ENCODE measurements around the gene CLTCL1. TPM values are rescaled to one million over a fixed set of nuclear protein-coding genes. Genes with fewer than 3 reads are reported as not detected.

Gene CLTCL1
- total and polyA plus RNA-seq, 4 donors, result 2.0 to 4.8 (median 2.6) TPM

DNA sequence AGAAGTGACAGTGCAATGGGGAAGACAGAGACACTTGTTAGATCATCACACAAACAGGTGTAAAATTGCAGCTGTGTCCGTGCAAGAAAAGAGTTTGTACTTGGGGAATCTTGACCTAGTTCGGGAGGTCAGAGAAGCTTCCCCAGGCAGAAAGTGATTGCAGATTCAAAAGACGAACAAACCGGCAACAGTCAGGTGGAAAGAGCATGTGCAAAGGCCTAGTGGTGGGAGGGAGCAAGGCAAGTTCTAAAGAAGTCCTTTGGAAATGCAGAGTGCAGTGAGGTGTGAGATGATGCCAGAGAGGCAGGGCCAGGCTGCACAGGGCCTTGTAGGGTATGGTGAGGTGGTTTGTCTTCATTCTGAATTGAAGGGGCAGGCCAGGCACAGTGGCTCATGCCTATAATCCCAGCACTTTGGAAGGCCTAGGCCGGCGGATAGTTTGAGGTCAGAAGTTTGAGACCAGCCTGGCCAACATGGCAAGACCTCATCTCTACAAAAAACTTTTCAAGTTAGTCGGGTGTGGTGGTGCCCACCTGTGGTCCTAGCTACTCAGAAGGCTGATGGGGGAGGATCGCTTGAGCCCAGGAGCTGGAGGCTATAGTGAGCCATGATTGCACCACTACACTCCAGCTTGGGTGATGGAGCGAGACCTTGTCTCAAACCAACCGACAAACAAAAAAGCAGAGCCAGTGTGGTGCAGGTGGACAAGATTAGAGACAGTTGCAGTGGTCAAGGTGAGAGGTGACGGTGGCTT lies 145.1 kb downstream of the CLTCL1 start:
- peaks cover 4 to 10% (median 5%) of the 10 kb centered on the region in 4 donors for H3K27me3 ChIP-seq (ENCODE audit: control insufficient read depth in 4 of 4, insufficient read depth in 4 of 4, low read length in 3 of 4)
- H3K4me1 ChIP-seq (ENCODE audit: control insufficient read depth in 4 of 4, insufficient read depth in 4 of 4, low read length in 3 of 4), result peaks cover 7 to 24% (median 14%) of the 10 kb centered on the region in 4 donors
- DNase-seq (ENCODE audit: low spot score), result no peak
- peaks cover under 1 to 8% (median 6%) of the 10 kb centered on the region in 4 donors for H3K36me3 ChIP-seq (ENCODE audit: control insufficient read depth in 4 of 4, insufficient read depth in 3 of 4, low read depth in 1 of 4, low read length in 3 of 4)
- H3K9ac ChIP-seq (ENCODE audit: low read depth in 1 of 2, low read length in 2 of 2), result no peak overlapping the region
- no peaks in the 10 kb centered on the region for H3K9me3 ChIP-seq (ENCODE audit: control insufficient read depth in 4 of 4, low read length in 3 of 4)
- TF ChIP-seq, protein P1, sequence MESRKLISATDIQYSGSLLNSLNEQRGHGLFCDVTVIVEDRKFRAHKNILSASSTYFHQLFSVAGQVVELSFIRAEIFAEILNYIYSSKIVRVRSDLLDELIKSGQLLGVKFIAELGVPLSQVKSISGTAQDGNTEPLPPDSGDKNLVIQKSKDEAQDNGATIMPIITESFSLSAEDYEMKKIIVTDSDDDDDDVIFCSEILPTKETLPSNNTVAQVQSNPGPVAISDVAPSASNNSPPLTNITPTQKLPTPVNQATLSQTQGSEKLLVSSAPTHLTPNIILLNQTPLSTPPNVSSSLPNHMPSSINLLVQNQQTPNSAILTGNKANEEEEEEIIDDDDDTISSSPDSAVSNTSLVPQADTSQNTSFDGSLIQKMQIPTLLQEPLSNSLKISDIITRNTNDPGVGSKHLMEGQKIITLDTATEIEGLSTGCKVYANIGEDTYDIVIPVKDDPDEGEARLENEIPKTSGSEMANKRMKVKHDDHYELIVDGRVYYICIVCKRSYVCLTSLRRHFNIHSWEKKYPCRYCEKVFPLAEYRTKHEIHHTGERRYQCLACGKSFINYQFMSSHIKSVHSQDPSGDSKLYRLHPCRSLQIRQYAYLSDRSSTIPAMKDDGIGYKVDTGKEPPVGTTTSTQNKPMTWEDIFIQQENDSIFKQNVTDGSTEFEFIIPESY (IDR thresholded peaks at IDR 0.05), result no peak
- TF ChIP-seq, protein P2, sequence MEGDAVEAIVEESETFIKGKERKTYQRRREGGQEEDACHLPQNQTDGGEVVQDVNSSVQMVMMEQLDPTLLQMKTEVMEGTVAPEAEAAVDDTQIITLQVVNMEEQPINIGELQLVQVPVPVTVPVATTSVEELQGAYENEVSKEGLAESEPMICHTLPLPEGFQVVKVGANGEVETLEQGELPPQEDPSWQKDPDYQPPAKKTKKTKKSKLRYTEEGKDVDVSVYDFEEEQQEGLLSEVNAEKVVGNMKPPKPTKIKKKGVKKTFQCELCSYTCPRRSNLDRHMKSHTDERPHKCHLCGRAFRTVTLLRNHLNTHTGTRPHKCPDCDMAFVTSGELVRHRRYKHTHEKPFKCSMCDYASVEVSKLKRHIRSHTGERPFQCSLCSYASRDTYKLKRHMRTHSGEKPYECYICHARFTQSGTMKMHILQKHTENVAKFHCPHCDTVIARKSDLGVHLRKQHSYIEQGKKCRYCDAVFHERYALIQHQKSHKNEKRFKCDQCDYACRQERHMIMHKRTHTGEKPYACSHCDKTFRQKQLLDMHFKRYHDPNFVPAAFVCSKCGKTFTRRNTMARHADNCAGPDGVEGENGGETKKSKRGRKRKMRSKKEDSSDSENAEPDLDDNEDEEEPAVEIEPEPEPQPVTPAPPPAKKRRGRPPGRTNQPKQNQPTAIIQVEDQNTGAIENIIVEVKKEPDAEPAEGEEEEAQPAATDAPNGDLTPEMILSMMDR (IDR thresholded peaks at IDR 0.05; ENCODE audit: low read depth, low read length, missing input control), result no peak
- TF ChIP-seq FOXA2 (IDR thresholded peaks at IDR 0.05) (no peak), EGR1 (IDR thresholded peaks at IDR 0.05; ENCODE audit: low read depth in 2 of 2) (no peak), HNF4G (IDR thresholded peaks at IDR 0.05) (no peak), FOXA1 (IDR thresholded peaks at IDR 0.05) (no peak)
- TF ChIP-seq, protein P3, sequence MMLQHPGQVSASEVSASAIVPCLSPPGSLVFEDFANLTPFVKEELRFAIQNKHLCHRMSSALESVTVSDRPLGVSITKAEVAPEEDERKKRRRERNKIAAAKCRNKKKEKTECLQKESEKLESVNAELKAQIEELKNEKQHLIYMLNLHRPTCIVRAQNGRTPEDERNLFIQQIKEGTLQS (IDR thresholded peaks at IDR 0.05), result no peak
- no peak overlapping the region for H3K27ac ChIP-seq (ENCODE audit: low read depth in 1 of 2, low read length in 2 of 2)
- WGBS, result 82% methylated on average over 11 of the region's 11 CpGs
- no peak overlapping the region for H3K4me3 ChIP-seq (ENCODE audit: low read depth in 1 of 3, low read length in 3 of 3)

DNA sequence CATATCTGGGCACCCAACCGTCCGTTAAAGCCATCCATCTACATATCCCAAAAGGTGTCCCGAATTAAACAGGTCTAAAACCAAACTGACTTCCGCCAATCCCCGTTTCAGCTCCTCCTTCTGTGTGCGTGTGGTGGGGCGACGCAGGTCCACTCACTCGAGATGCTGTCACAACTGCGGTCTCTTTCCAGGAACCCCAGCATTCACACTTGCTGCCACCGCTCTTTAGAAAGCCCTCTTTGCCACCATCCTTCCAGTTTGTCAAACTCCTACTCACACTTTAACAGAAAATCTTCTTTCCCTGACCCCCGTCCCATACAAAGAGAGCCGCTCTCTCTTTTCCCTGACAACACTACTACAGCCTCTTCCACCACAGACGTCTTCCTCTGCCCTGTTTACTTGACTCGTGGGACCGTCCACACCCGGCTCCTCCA lies 147.5 kb downstream of the CLTCL1 start:
- peak overlapping the region; percentile 53 to 66 for H3K27ac ChIP-seq (ENCODE audit: low read depth in 1 of 2, low read length in 2 of 2)
- WGBS, result 2% methylated on average over 17 of the region's 17 CpGs
- no peak for DNase-seq (ENCODE audit: low spot score)

More for the DNA sequence above, 147.5 kb downstream of the CLTCL1 start:
- TF ChIP-seq SP1 (IDR thresholded peaks at IDR 0.05), result no peak
- TF ChIP-seq, protein P2 (IDR thresholded peaks at IDR 0.05; ENCODE audit: low read depth, low read length, missing input control), result no peak
- TF ChIP-seq RXRA (IDR thresholded peaks at IDR 0.05), result no peak
- TF ChIP-seq, protein P1 (IDR thresholded peaks at IDR 0.05), result no peak
- no peak for TF ChIP-seq EGR1 (IDR thresholded peaks at IDR 0.05; ENCODE audit: low read depth in 2 of 2)
- TF ChIP-seq RAD21 (IDR thresholded peaks at IDR 0.05), result no peak
- TF ChIP-seq TAF1 (conservative IDR thresholded peaks at IDR 0.05), result no peak
- TF ChIP-seq, protein P3 (IDR thresholded peaks at IDR 0.05), result no peak
- TF ChIP-seq, protein P4, sequence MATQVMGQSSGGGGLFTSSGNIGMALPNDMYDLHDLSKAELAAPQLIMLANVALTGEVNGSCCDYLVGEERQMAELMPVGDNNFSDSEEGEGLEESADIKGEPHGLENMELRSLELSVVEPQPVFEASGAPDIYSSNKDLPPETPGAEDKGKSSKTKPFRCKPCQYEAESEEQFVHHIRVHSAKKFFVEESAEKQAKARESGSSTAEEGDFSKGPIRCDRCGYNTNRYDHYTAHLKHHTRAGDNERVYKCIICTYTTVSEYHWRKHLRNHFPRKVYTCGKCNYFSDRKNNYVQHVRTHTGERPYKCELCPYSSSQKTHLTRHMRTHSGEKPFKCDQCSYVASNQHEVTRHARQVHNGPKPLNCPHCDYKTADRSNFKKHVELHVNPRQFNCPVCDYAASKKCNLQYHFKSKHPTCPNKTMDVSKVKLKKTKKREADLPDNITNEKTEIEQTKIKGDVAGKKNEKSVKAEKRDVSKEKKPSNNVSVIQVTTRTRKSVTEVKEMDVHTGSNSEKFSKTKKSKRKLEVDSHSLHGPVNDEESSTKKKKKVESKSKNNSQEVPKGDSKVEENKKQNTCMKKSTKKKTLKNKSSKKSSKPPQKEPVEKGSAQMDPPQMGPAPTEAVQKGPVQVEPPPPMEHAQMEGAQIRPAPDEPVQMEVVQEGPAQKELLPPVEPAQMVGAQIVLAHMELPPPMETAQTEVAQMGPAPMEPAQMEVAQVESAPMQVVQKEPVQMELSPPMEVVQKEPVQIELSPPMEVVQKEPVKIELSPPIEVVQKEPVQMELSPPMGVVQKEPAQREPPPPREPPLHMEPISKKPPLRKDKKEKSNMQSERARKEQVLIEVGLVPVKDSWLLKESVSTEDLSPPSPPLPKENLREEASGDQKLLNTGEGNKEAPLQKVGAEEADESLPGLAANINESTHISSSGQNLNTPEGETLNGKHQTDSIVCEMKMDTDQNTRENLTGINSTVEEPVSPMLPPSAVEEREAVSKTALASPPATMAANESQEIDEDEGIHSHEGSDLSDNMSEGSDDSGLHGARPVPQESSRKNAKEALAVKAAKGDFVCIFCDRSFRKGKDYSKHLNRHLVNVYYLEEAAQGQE (IDR thresholded peaks at IDR 0.05), result no peak
- no peak for TF ChIP-seq HNF4A (conservative IDR thresholded peaks at IDR 0.05)
- no peak for TF ChIP-seq GABPA (IDR thresholded peaks at IDR 0.05 in 1 of 2, conservative IDR thresholded peaks at IDR 0.05 in 1 of 2)
- TF ChIP-seq HNF4G (IDR thresholded peaks at IDR 0.05), result no peak
- TF ChIP-seq FOXA1 (IDR thresholded peaks at IDR 0.05), result no peak
- no peak for TF ChIP-seq FOXA2 (IDR thresholded peaks at IDR 0.05)
- no peak for TF ChIP-seq JUND (IDR thresholded peaks at IDR 0.05)
- no peak for TF ChIP-seq NR2F2 (IDR thresholded peaks at IDR 0.05)
- TF ChIP-seq, protein P5, sequence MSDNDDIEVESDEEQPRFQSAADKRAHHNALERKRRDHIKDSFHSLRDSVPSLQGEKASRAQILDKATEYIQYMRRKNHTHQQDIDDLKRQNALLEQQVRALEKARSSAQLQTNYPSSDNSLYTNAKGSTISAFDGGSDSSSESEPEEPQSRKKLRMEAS (IDR thresholded peaks at IDR 0.05), result no peak
- Histone ChIP-seq H3K27me3 (ENCODE audit: control insufficient read depth in 4 of 4, insufficient read depth in 4 of 4, low read length in 3 of 4) (peaks cover 0 to 5% (median 2%) of the 10 kb centered on the region in 4 donors), H3K4me1 (ENCODE audit: control insufficient read depth in 4 of 4, insufficient read depth in 4 of 4, low read length in 3 of 4) (peaks cover 2 to 16% (median 11%) of the 10 kb centered on the region in 4 donors), H3K9me3 (ENCODE audit: control insufficient read depth in 4 of 4, low read length in 3 of 4) (no peaks in the 10 kb centered on the region), H3K4me3 (ENCODE audit: low read depth in 1 of 3, low read length in 3 of 3) (peak overlapping the region; percentile 71 to 96 (median 93)), H3K9ac (ENCODE audit: low read depth in 1 of 2, low read length in 2 of 2) (peak overlapping the region; percentile 61 to 78), H3K36me3 (ENCODE audit: control insufficient read depth in 4 of 4, insufficient read depth in 3 of 4, low read depth in 1 of 4, low read length in 3 of 4) (peaks cover 8 to 30% (median 18%) of the 10 kb centered on the region in 4 donors)

All from liver (tissue), 9 donors.